ENCODE results near the gene CLCN3. TPM values are rescaled to one million over a fixed set of nuclear protein-coding genes. Genes with fewer than 3 reads are reported as not detected.

The CLCN3 gene
- total and polyA plus RNA-seq, 2 of the 13 experiments (the other 11 are each of a cell fraction or from before 2014, with no cell fraction given): 13.6 to 23.7 TPM

- TF ChIP-seq, protein P1, sequence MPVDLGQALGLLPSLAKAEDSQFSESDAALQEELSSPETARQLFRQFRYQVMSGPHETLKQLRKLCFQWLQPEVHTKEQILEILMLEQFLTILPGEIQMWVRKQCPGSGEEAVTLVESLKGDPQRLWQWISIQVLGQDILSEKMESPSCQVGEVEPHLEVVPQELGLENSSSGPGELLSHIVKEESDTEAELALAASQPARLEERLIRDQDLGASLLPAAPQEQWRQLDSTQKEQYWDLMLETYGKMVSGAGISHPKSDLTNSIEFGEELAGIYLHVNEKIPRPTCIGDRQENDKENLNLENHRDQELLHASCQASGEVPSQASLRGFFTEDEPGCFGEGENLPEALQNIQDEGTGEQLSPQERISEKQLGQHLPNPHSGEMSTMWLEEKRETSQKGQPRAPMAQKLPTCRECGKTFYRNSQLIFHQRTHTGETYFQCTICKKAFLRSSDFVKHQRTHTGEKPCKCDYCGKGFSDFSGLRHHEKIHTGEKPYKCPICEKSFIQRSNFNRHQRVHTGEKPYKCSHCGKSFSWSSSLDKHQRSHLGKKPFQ (CRISPR knock-in tag; IDR thresholded peaks at IDR 0.05; ENCODE audit: insufficient replicate concordance): no peak
- TF ChIP-seq PITX1 (CRISPR knock-in tag; IDR thresholded peaks at IDR 0.05): no peak
- 0 out of 2 replicates have a peak, but pooled peaks have one; percentile 24 for TF ChIP-seq ISL2 (CRISPR knock-in tag; IDR thresholded peaks at IDR 0.05)
- TF ChIP-seq, protein P2, sequence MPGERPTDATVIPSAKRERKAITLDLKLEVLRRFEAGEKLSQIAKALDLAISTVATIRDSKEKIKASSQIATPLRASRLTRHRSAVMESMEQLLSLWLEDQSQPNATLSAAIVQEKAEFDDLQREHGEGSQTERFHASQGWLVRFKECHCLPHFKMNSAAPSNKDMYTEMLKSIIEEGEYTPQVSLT (CRISPR knock-in tag; IDR thresholded peaks at IDR 0.05; ENCODE audit: borderline replicate concordance, low read depth): no peak
- TF ChIP-seq STAT5B (CRISPR knock-in tag; IDR thresholded peaks at IDR 0.05): no peak
- TF ChIP-seq ZFP1 (CRISPR knock-in tag; IDR thresholded peaks at IDR 0.05): no peak
- peak; percentile 82 for TF ChIP-seq FOSL2 (CRISPR knock-in tag; IDR thresholded peaks at IDR 0.05)
- TF ChIP-seq NR2F1 (CRISPR knock-in tag; IDR thresholded peaks at IDR 0.05): no peak
- TF ChIP-seq HMG20B (CRISPR knock-in tag; conservative IDR thresholded peaks at IDR 0.05): no peak
- 0 out of 2 replicates have a peak, but pooled peaks have one; percentile 12 for TF ChIP-seq THAP11 (CRISPR knock-in tag; IDR thresholded peaks at IDR 0.05)
- 0 out of 2 replicates have a peak, but pooled peaks have one; percentile 22 for TF ChIP-seq ZNF574 (CRISPR knock-in tag; IDR thresholded peaks at IDR 0.05)
- no peak for TF ChIP-seq ZNF639 (CRISPR knock-in tag; conservative IDR thresholded peaks at IDR 0.05)
- TF ChIP-seq ZNF746 (CRISPR knock-in tag; IDR thresholded peaks at IDR 0.05): no peak
- no peak for TF ChIP-seq DPF2 (CRISPR knock-in tag; IDR thresholded peaks at IDR 0.05; ENCODE audit: borderline replicate concordance, low read depth)
- TF ChIP-seq CSRNP2 (CRISPR knock-in tag; conservative IDR thresholded peaks at IDR 0.05; ENCODE audit: low read depth): no peak
- TF ChIP-seq GMEB1 (CRISPR knock-in tag; IDR thresholded peaks at IDR 0.05; ENCODE audit: borderline replicate concordance): 0 out of 2 replicates have a peak, but pooled peaks have one; percentile 18
- TF ChIP-seq ELF3 (CRISPR knock-in tag; IDR thresholded peaks at IDR 0.05): peak; percentile 40; the same call in 1 of the 2 replicates
- no peak for TF ChIP-seq HMG20A (CRISPR knock-in tag; IDR thresholded peaks at IDR 0.05; ENCODE audit: borderline replicate concordance)
- peak; percentile 55; the same call in 1 of the 2 replicates for TF ChIP-seq SIX1 (CRISPR knock-in tag; IDR thresholded peaks at IDR 0.05; ENCODE audit: borderline replicate concordance)
Measured at GRCh38 chr4:169659716-169660670, 39.6 kb downstream of the CLCN3 start (continued).

Measured in HepG2 (cell line).